HG03025 (cell line): ENCODE results near the gene TLE3.

Experiments used
- ATAC-seq: cut with Tn5 transposase; IDR thresholded peaks from one replicate; pipeline ENCODE4 v1.9.1; 2021; ENCODE audit warnings: mild to moderate bottlenecking, moderate library complexity; ENCODE audit not compliant: unreplicated experiment, low FRiP score

TLE3 gene

GRCh38 chr15:70053001-70053715 lies 44.6 kb downstream of the TLE3 start:
- ATAC-seq: no peak

DNA sequence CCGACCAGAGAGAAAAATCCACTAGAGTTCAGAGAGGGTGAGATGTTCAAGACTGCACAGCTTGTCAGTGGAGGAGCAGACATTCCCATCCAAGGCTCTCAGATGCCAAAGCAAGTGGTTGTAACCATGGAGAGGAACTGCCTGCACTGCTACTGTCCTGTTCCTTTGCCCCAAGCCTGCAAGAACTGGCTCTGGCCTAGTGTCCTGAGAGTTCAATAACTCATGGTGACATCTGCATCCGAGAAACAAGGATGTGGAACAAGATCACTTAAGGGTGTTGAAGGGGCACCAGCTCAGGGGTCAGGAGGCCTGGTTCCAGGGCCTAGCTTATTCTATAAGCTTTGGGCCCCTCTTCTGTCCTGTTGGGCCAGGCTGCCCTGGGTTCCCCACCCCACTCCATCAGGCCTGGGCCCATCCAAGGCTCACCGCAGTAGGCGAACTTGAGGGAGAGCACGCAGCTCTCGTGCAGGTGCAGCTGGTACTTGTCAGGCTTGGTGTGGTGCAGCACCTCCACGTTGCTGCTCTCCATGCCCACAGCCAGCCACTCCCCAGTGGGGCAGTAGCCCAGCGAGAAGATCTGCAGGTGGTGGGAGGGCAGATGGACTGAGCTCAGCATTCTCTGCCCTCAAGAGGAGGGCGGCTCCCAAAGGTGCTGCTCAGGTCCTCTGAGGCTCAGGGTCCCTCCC lies 45.6 kb downstream of the TLE3 start:
- ATAC-seq: no peak

- no peak for ATAC-seq
Observed at GRCh38 chr15:70050970-70051369, 46.7 kb downstream of the TLE3 start.

DNA sequence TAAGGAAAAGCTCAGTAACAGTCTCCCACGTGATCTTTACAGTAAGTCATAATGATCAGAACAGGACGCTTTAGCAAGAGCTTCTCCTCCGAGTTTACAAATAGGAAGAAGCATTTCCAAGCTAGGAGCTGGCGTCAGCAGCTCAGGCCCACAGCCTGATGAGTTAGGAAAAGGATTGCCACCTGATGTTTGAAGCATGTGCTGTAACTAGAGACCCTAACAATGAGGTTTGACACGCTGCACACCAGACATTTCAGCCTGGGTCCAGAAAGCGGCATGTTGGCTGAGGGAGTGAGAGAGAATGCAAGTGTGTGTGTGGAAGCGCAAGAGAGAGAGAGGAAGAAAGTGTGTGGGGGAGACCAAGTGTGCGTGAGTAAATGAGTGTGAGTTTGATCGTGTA lies 47.3 kb downstream of the TLE3 start:
- no peak for ATAC-seq

DNA sequence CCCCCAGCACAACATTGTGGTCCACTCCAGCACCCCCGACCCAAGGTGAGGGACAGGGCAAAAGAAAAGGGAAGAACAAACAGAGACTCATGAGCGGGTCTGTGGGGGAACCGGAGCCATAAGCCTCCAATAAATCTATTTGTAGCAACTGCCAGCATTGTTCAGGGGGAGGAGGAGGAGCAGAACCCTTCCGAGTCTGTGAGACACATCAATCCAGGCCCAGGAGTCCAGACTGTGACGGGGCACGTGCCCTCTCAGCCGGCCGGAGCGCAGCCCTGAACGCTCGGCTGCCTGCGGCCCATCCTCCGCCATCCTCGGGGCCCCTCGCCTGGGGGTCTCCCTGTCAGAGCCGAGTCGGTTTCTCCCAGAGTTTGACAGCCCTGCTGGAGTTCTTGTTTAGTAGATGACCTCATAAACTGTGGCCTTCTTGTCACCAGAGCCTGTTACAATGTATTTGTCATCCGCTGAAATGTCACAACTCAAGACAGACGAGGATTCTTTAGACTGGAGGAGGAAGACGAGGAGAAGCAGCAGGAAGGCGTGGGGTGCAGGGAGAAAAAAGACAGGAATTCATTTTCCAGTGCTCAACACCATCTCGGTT lies 47.9 kb downstream of the TLE3 start:
- no peak for ATAC-seq

DNA sequence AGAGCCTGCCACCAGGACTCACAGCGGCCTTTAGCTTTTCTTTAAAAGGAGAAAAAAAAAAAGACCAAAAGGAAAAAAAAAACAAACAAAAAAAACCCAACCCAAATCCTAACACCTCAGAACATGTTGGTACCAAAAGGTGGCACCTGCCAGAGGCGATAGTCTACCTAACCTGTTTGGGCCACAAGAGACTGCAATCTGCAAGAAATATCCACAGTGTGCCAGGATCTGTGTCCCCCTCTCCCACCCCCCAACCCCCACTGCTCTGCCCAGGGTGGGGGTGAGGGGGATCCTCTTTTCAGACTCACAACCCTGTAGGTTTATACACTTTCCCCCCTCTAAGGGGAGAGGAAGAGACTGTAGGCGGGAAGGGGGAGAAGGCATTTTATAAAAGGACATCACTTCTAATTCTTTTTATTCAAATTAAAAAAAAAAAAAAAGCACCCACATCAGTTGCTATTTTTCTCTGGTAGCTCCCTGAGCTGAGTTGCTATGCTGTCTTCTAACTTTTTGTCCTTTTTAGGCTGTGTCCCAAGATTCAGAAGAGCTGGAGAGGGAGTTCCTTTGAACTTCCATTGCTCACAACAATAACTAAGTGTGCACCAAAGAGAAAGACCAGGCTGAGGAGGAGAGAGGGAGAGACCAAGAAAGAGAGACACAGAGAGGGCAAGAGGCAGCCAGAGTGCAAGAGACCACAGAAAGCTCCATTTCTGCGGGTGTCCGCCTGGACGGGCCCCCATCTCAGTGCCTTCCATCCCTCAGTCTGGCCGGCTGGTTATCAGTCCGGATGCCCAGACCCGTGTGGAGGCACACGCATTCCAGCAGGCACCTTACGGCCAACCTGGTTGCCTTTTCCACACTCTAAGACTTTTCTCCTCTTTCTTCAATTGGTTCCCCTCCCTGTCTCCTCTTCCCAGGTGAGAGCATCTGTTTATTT lies 48.9 kb downstream of the TLE3 start:
- ATAC-seq: no peak

DNA sequence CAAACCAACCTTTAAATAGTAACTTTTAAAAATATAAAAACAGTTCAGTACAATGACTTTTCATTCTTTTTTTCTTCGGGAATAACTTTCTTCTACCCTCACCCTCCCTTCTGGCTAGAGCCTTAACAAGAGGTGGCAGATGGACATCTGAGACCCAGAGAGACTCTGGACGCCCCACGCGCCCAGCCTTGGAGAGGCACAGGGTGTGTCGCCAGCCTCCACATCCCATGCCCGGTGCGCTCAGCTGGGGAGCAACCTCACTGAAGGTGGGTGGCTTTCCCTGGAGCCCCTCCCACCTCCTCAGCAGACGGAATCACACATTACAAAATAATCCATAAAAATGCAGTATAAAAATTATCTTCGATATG lies 49.5 kb downstream of the TLE3 start:
- no peak for ATAC-seq

DNA sequence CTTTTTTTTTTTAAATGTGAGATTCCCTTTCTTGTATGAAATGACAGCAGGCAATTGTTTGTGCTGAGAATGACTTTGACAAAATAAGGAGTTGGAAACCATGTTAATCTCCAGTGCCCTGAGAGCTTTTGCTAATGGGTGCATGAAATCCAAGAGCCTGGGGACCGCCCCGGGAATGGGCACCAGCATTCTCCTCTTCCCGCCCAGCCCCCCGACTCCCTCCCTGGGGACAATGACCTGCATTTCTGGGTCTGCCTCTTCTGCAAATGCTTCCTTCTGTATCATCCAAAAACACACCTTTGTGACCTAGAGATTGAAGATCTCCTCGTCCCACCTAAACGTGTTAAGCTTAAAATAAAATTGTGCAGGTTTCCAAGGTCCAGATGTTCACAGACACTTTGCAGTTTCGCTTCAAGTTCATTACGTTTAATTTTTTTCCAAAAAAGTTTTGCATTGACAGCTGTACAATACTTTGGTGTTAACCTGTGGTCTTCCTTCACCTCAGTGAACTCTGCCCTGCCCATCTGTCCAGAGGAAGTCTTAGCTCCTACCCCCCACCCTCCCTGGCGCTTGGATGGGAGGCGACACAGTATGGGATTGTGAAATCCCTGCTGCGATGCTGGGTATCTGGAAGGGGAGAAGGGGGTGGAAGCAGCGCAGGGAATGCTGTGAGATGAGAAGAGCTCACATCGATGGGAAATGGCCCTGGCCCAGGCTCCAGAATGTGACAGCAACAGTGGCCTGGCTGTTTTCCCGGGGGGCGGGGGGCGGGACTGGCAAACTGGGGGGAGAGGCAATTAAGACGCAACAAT lies 50.1 kb downstream of the TLE3 start:
- ATAC-seq: no peak

- ATAC-seq: no peak
Observed at GRCh38 chr15:70046679-70047369, 50.9 kb downstream of the TLE3 start.

DNA sequence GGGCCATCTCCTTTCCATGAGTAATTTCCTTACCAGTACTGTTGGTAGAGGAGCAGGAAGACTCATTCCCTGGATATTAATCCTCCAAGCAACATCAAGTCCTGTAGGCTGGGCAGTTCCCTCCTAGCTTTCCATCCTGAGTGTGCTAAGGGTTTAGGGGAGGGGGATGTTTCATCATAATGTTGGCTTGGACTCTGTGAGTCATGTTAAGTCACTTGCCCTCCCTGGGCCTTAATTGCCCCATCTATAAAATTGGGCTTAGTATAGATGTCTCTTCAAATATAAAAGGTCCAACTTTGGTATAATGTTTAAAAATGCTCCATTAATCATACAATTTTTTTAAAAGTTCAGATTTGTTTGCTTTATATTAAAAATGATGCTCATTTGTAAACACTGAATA lies 52.7 kb downstream of the TLE3 start:
- ATAC-seq: no peak

GRCh38 chr15:70044168-70044567 lies 53.5 kb downstream of the TLE3 start:
- no peak for ATAC-seq

GRCh38 chr15:70043590-70043989 lies 54.1 kb downstream of the TLE3 start:
- ATAC-seq: no peak

DNA sequence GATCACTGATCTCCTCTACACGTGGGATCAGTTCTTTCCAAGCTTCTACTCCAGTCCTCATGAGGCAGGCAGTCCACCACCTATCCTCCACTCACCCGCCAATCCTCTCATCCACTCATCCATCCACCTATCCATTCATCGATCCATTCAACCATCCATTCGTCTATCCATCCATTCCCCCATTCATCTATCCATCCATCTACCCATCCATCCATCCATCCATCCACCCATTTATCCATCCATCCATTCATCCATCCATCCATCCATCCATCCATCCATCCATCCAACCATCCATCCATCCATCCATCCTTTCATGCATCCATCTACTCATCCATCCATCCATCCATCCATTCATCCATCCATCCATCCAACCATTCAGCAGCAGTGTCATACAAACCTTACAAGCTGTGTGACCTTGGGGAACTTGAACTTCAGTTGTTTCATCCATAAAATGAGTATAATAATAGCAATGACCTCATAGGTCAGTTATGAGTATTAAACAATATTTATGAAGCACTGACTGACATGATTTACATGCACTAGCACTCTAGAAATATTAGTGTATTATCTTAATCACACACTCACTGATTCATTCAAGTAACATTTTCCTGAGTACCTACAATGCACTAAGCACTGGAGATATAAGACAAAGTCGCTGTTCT lies 55.0 kb downstream of the TLE3 start:
- ATAC-seq: no peak

GRCh38 chr15:70039917-70040316 lies 57.8 kb downstream of the TLE3 start:
- ATAC-seq: no peak

- no peak for ATAC-seq
Observed at GRCh38 chr15:70038730-70039392, 58.9 kb downstream of the TLE3 start.

DNA sequence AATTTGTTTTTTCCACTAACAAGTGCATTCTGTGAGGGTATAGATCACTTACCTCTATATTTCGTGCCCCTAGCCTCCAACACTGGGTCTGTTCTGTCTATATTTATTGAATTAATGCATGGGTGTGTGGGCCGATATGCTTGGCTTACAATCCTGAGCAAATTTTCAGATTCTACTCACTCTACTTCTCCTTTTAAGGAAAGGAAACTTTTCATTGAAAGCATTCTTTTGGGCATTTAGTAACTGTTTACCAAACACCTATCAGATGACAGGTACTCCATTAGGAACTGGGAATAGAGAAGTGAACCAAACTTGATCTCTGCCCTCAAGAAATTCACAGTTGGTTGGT lies 60.5 kb downstream of the TLE3 start:
- no peak for ATAC-seq

DNA sequence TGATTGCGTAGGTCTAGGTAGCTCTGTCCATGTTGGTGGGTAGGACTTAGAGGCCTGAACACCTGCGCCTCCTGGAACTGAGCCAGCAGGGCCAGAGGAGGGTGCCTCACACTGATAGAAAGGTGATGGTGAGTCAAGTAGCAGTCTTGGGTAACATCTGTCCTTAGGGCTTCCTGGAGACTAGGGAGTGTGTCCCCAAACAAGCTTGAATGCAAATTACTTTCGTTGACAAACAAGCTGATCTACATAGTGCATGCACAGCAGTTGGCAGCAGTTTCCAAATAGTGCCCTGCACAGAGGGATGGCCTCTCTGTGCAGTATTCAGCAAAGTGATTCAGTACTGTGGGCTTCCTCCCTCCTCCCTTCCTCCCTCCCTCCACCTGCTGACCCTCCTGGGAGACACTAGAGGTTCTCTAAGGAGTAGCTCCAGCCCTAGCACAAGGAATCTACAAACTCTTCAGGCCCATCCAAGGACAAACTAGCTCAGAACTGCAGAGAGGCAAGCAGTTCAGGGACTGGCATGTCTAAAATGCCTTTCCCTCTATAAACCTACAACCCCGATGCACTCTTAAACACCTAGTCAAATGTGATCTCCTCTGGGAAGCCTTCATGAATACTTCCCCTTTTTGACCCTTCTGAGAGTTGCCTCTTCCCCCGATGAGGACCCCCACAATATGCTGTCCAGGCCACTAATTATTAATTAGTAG lies 61.0 kb downstream of the TLE3 start:
- peak; percentile 78 for ATAC-seq

- peak; percentile 59 for ATAC-seq
Observed at GRCh38 chr15:70035719-70036077, 62.0 kb downstream of the TLE3 start.
